Stimulated activated CD8-positive, alpha-beta memory T cell treated with anti-CD3 and anti-CD28 coated beads, Interleukin-4, amount 100 ng/mL, for 24 hours (primary cell): ENCODE measurements around the gene FUCA1.
"Not testable (repeated sequence)": the region's sequence is repeated elsewhere in the genome, so short reads cannot be mapped to it uniquely, and the experiment has no call there.

Experiments
- DNase-seq: peaks from one replicate; pipeline ENCODE4 v3.0.0-alpha.2; 2020; ENCODE audit warnings: low read depth

Gene FUCA1

GRCh38 chr1:23837908-23838307 lies 30.2 kb downstream of the FUCA1 start:
- no peak for DNase-seq

- no peak for DNase-seq
Observed at GRCh38 chr1:23836037-23836436, 32.1 kb downstream of the FUCA1 start.

GRCh38 chr1:23834156-23834555 lies 33.9 kb downstream of the FUCA1 start:
- DNase-seq: not testable (repeated sequence)

- no peak for DNase-seq
Observed at GRCh38 chr1:23827717-23828116, 40.4 kb downstream of the FUCA1 start.

- not testable (repeated sequence) for DNase-seq
Observed at GRCh38 chr1:23826590-23826989, 41.5 kb downstream of the FUCA1 start.

- no peak for DNase-seq
Observed at GRCh38 chr1:23825762-23826522, 42.1 kb downstream of the FUCA1 start.

- DNase-seq: peak; percentile 85
Observed at GRCh38 chr1:23825076-23825761, 42.9 kb downstream of the FUCA1 start, which contains the start of gene HMGCL. TSS of gene HMGCL (minus strand) at chr1:23825429. CDS start at chr1:23825415, 14 bp downstream.

GRCh38 chr1:23824711-23825075 lies 43.4 kb downstream of the FUCA1 start:
- DNase-seq: no peak

GRCh38 chr1:23823767-23824166 lies 44.3 kb downstream of the FUCA1 start:
- DNase-seq: no peak

GRCh38 chr1:23817633-23818032 lies 50.5 kb downstream of the FUCA1 start:
- DNase-seq: no peak

- DNase-seq: no peak
Observed at GRCh38 chr1:23816906-23817305, 51.2 kb downstream of the FUCA1 start.

GRCh38 chr1:23816361-23816760 lies 51.7 kb downstream of the FUCA1 start:
- no peak for DNase-seq

GRCh38 chr1:23814016-23814415 lies 54.1 kb downstream of the FUCA1 start:
- no peak for DNase-seq

GRCh38 chr1:23810818-23811540 lies 57.1 kb downstream of the FUCA1 start:
- DNase-seq: no peak

GRCh38 chr1:23809751-23810171 lies 58.3 kb downstream of the FUCA1 start:
- peak; percentile 70 for DNase-seq

- DNase-seq: no peak
Observed at GRCh38 chr1:23807453-23807852, 60.6 kb downstream of the FUCA1 start.

- DNase-seq: no peak
Observed at GRCh38 chr1:23806280-23806679, 61.8 kb downstream of the FUCA1 start.

- no peak for DNase-seq
Observed at GRCh38 chr1:23805025-23805424, 63.1 kb downstream of the FUCA1 start.

- DNase-seq: no peak
Observed at GRCh38 chr1:23804183-23804835, 63.8 kb downstream of the FUCA1 start.

- DNase-seq: no peak
Observed at GRCh38 chr1:23803674-23804073, 64.4 kb downstream of the FUCA1 start.

GRCh38 chr1:23802809-23803342 lies 65.2 kb downstream of the FUCA1 start:
- DNase-seq: not testable (repeated sequence)

GRCh38 chr1:23801876-23802275 lies 66.2 kb downstream of the FUCA1 start:
- DNase-seq: no peak
